HPDE6-E6E7 (cell line): ENCODE measurements around the gene RAI1.

Experiments used
- DNase-seq: peaks from one replicate; pipeline ENCODE4 v3.0.0; 2011; ENCODE audit warnings: missing footprints; ENCODE audit errors: extremely low spot score

Gene RAI1

GRCh38 chr17:17783825-17784656 lies 102.8 kb downstream of the RAI1 start:
- DNase-seq = no peak

GRCh38 chr17:17784657-17785267 lies 103.5 kb downstream of the RAI1 start:
- DNase-seq = no peak

- DNase-seq = no peak
Observed at GRCh38 chr17:17785407-17785806, 104.1 kb downstream of the RAI1 start.

- DNase-seq = no peak
Observed at GRCh38 chr17:17786998-17787397, 105.7 kb downstream of the RAI1 start.

GRCh38 chr17:17787568-17787967 lies 106.3 kb downstream of the RAI1 start:
- no peak for DNase-seq

GRCh38 chr17:17788967-17789366 lies 107.7 kb downstream of the RAI1 start:
- DNase-seq = no peak

- DNase-seq = no peak
Observed at GRCh38 chr17:17789410-17789809, 108.2 kb downstream of the RAI1 start.

- DNase-seq = no peak
Observed at GRCh38 chr17:17789828-17790636, 108.8 kb downstream of the RAI1 start.

- no peak for DNase-seq
Observed at GRCh38 chr17:17790637-17791464, 109.6 kb downstream of the RAI1 start.

- no peak for DNase-seq
Observed at GRCh38 chr17:17792037-17792550, 110.8 kb downstream of the RAI1 start.

- no peak for DNase-seq
Observed at GRCh38 chr17:17792551-17793377, 111.5 kb downstream of the RAI1 start.

GRCh38 chr17:17793378-17794214 lies 112.3 kb downstream of the RAI1 start:
- DNase-seq = no peak

- no peak for DNase-seq
Observed at GRCh38 chr17:17794382-17794781, 113.1 kb downstream of the RAI1 start.

GRCh38 chr17:17795296-17795695 lies 114.0 kb downstream of the RAI1 start:
- DNase-seq = no peak

- no peak for DNase-seq
Observed at GRCh38 chr17:17795946-17796786, 114.9 kb downstream of the RAI1 start.

- no peak for DNase-seq
Observed at GRCh38 chr17:17796787-17797061, 115.5 kb downstream of the RAI1 start.

GRCh38 chr17:17797119-17797809 lies 116.0 kb downstream of the RAI1 start:
- DNase-seq = no peak

- no peak for DNase-seq
Observed at GRCh38 chr17:17798010-17798556, 116.8 kb downstream of the RAI1 start.
